GM23338 (cell line): ENCODE measurements around the gene UNC5C. TPM values are rescaled to one million over a fixed set of nuclear protein-coding genes. Genes with fewer than 3 reads are reported as not detected.

Experiments
- ATAC-seq: fragments of 200-7000 bp; cut with Tn5 transposase; 3 replicates; pipeline ENCODE4 v1.9.1; 2020
- DNase-seq: peaks from one replicate; pipeline ENCODE4 v3.0.0-alpha.2; 2015; ENCODE audit warnings: low spot score
- H2AFZ ChIP-seq: fragments of 200-600 bp; sonication (generic); 2 replicates; pipeline ENCODE4 v1.8.0; 2016; ENCODE audit warnings: antibody characterized with exemption, mild to moderate bottlenecking, moderate library complexity
- H3F3A ChIP-seq: fragments of 200-600 bp; sonication (generic); replicated peaks from 2 replicates; pipeline ENCODE4 v1.8.0; 2017; ENCODE audit warnings: antibody characterized with exemption, mixed run types, low read depth
- H3K27ac ChIP-seq: fragments of 200-600 bp; sonication (generic); 2 replicates; pipeline ENCODE4 v1.6.1; 2016; ENCODE audit warnings: low read depth
- H3K27me3 ChIP-seq: fragments of 200-600 bp; sonication (generic); 2 replicates; pipeline ENCODE4 v1.8.0; 2016; ENCODE audit warnings: mild to moderate bottlenecking, mixed run types, moderate library complexity; ENCODE audit not compliant: insufficient read depth
- H3K36me3 ChIP-seq: fragments of 200-600 bp; sonication (generic); 2 replicates; pipeline ENCODE4 v1.8.0; 2016; ENCODE audit warnings: mild to moderate bottlenecking; ENCODE audit not compliant: insufficient read depth
- H3K4me1 ChIP-seq: fragments of 200-600 bp; sonication (generic); 2 replicates; pipeline ENCODE4 v1.8.0; 2016; ENCODE audit warnings: mild to moderate bottlenecking, moderate library complexity; ENCODE audit not compliant: insufficient read depth
- H3K4me2 ChIP-seq: fragments of 200-600 bp; sonication (generic); 2 replicates; pipeline ENCODE4 v1.7.1; 2017; ENCODE audit warnings: mixed run types
- H3K4me3 ChIP-seq: fragments of 200-600 bp; sonication (generic); 2 replicates; pipeline ENCODE4 v1.6.1; 2016; ENCODE audit warnings: mixed run types
- H3K79me2 ChIP-seq: fragments of 200-600 bp; sonication (generic); replicated peaks from 2 replicates; pipeline ENCODE4 v1.8.0; 2017; ENCODE audit warnings: mild to moderate bottlenecking; ENCODE audit not compliant: insufficient read depth
- H3K9me2 ChIP-seq: fragments of 200-600 bp; sonication (generic); 2 replicates; pipeline ENCODE4 v1.8.0; 2017; ENCODE audit not compliant: insufficient read depth
- H4K20me1 ChIP-seq: fragments of 200-600 bp; sonication (generic); replicated peaks from 2 replicates; pipeline ENCODE4 v1.8.0; 2017; ENCODE audit warnings: mild to moderate bottlenecking; ENCODE audit not compliant: insufficient read depth
- H3K27ac Mint-ChIP-seq: 2 replicates; pipeline ENCODE4 v1.8.0; 2020; ENCODE audit warnings: inconsistent platforms, mild to moderate bottlenecking, moderate library complexity, mixed read lengths
- H3K27me3 Mint-ChIP-seq: 3 replicates; pipeline ENCODE4 v1.8.0; 2022; ENCODE audit warnings: low read depth, mild to moderate bottlenecking, moderate library complexity, mixed read lengths, inconsistent platforms; ENCODE audit not compliant: insufficient read depth, poor library complexity
- H3K36me3 Mint-ChIP-seq: 3 replicates; pipeline ENCODE4 v1.8.0; 2021; ENCODE audit warnings: low read depth, mild to moderate bottlenecking, inconsistent platforms, moderate library complexity, mixed read lengths
- H3K4me1 Mint-ChIP-seq: 3 replicates; pipeline ENCODE4 v1.8.0; 2020; ENCODE audit warnings: mild to moderate bottlenecking, inconsistent platforms, mixed read lengths
- H3K4me3 Mint-ChIP-seq: 3 replicates; pipeline ENCODE4 v1.8.0; 2021; ENCODE audit warnings: moderate library complexity, mild to moderate bottlenecking, inconsistent platforms, mixed read lengths
- H3K9me3 Mint-ChIP-seq: 3 replicates; pipeline ENCODE4 v1.8.0; 2020; ENCODE audit warnings: moderate library complexity, mild to moderate bottlenecking, inconsistent platforms, mixed read lengths
- CREB1 ChIP-seq: fragments of 250-450 bp; sonication (Bioruptor Pico); IDR thresholded peaks from 2 replicates; pipeline ENCODE4 v1.5.0; 2020; ENCODE audit warnings: low read depth, mild to moderate bottlenecking, moderate library complexity
- CTCF ChIP-seq, 2 experiments: fragments of 200-600 bp in 1 of 2; sonication (generic) in 1 of 2; conservative IDR thresholded peaks; 2 replicates each; pipeline versions ENCODE4 v1.5.1 to v1.6.1; 2016 to 2017; ENCODE audit warnings: antibody characterized with exemption in 2 of 2, low read depth in 2 of 2, mild to moderate bottlenecking in 2 of 2, moderate library complexity in 1 of 2
- ETS1 ChIP-seq: IDR thresholded peaks from 2 replicates; pipeline ENCODE4 v1.6.1; 2016; ENCODE audit warnings: antibody characterized with exemption
- EZH2 ChIP-seq: fragments of 200-600 bp; sonication (generic); IDR thresholded peaks from one replicate; pipeline ENCODE4 v1.8.0; 2017; ENCODE audit warnings: antibody characterized with exemption, mild to moderate bottlenecking, low read depth; ENCODE audit not compliant: unreplicated experiment
- EZH2phosphoT487 ChIP-seq: fragments of 200-600 bp; sonication (generic); IDR thresholded peaks from one replicate; pipeline ENCODE4 v1.8.1; 2018; ENCODE audit warnings: antibody characterized with exemption; ENCODE audit not compliant: unreplicated experiment
- JUNB ChIP-seq: IDR thresholded peaks from one replicate; pipeline ENCODE4 v1.6.1; 2016; ENCODE audit warnings: antibody characterized with exemption; ENCODE audit not compliant: unreplicated experiment
- NANOG ChIP-seq: IDR thresholded peaks from 2 replicates; pipeline ENCODE4 v1.6.1; 2016; ENCODE audit warnings: antibody characterized with exemption, borderline replicate concordance
- POLR2AphosphoS5 ChIP-seq: IDR thresholded peaks from 2 replicates; pipeline ENCODE4 v1.6.1; 2016; ENCODE audit warnings: antibody characterized with exemption, low read depth
- REST ChIP-seq: IDR thresholded peaks from one replicate; pipeline ENCODE4 v1.6.1; 2018; ENCODE audit warnings: antibody characterized with exemption; ENCODE audit not compliant: unreplicated experiment
- STAT1 ChIP-seq: IDR thresholded peaks from one replicate; pipeline ENCODE4 v1.6.1; 2016; ENCODE audit warnings: antibody characterized with exemption; ENCODE audit not compliant: unreplicated experiment
- ZNF114 ChIP-seq: fragments of 250-450 bp; sonication (Bioruptor Pico); IDR thresholded peaks from 2 replicates; pipeline ENCODE4 v1.5.0; 2020; ENCODE audit warnings: mild to moderate bottlenecking, moderate library complexity
- ZNF331 ChIP-seq: fragments of 250-450 bp; sonication (Bioruptor Pico); IDR thresholded peaks from 2 replicates; pipeline ENCODE4 v1.5.0; 2020; ENCODE audit warnings: low read depth, mild to moderate bottlenecking, moderate library complexity
- ZNF462 ChIP-seq: fragments of 250-450 bp; sonication (Bioruptor Pico); IDR thresholded peaks from 2 replicates; pipeline ENCODE4 v1.5.0; 2020; ENCODE audit warnings: mild to moderate bottlenecking, moderate library complexity
- polyA plus RNA-seq: library from polyadenylated mRNA; unstranded; fragments of >200 nt; fragmentation: Nextera tagmentation; extraction: Ambion mirVana; gene quantifications from 2 replicates; pipeline ENCODE4 v1.2.1, GENCODE V29; 2016
- total RNA-seq: library from RNA; depleted of rRNA; stranded (reverse); fragments of >200 nt; shearing (Covaris generic); gene quantifications from 2 replicates; pipeline ENCODE4 v1.2.3, GENCODE V29; 2014

UNC5C gene
- total and polyA plus RNA-seq, 2 experiments from 2014 or later = 0.08 to 0.21 TPM

GRCh38 chr4:95249426-95250021 is 299.2 kb downstream of the UNC5C start:
- no peaks in the 10 kb centered on the region for H3F3A ChIP-seq
- Mint-ChIP-seq H3K27me3 (no peaks in the 10 kb centered on the region), H3K36me3 (no peaks in the 10 kb centered on the region), H3K9me3 (no peaks in the 10 kb centered on the region), H3K27ac (no peak overlapping the region), H3K4me3 (no peak overlapping the region), H3K4me1 (peaks cover 13% of the 10 kb centered on the region)
- no peaks in the 10 kb centered on the region for H3K36me3 ChIP-seq
- no peak overlapping the region for H3K27ac ChIP-seq
- 0 out of 2 replicates have a peak, but pooled peaks cover 6% of the 10 kb centered on the region for H3K4me1 ChIP-seq
- no peaks in the 10 kb centered on the region for H3K27me3 ChIP-seq
- H2AFZ ChIP-seq = no peak overlapping the region
- 0 out of 2 replicates have a peak, but pooled peaks cover 10% of the 10 kb centered on the region for H3K9me2 ChIP-seq
- no peak for ATAC-seq
- no peaks in the 10 kb centered on the region for H3K79me2 ChIP-seq
- no peak for DNase-seq
- no peaks in the 10 kb centered on the region for H4K20me1 ChIP-seq
- no peak for TF ChIP-seq EZH2
- TF ChIP-seq ZNF114 (CRISPR knock-in tag) = no peak
- TF ChIP-seq REST = no peak
- TF ChIP-seq JUNB = no peak
- TF ChIP-seq NANOG = no peak
- TF ChIP-seq ETS1 = no peak
- no peak for TF ChIP-seq EZH2phosphoT487
- TF ChIP-seq ZNF462 (CRISPR knock-in tag) = no peak
- TF ChIP-seq POLR2AphosphoS5 = no peak
- TF ChIP-seq CREB1 (CRISPR knock-in tag) = no peak
- no peak for TF ChIP-seq CTCF (conservative IDR thresholded peaks at IDR 0.05; ENCODE audit: low read depth in 2 of 2)
- TF ChIP-seq ZNF331 (CRISPR knock-in tag) = no peak
- TF ChIP-seq STAT1 = no peak
- H3K4me2 ChIP-seq = no peak overlapping the region
- no peak overlapping the region for H3K4me3 ChIP-seq
